Motor neuron (in vitro differentiated cells): ENCODE data around the gene MARCHF10. TPM values are rescaled to one million over a fixed set of nuclear protein-coding genes. Genes with fewer than 3 reads are reported as not detected.

Experiments
- ATAC-seq, 8 experiments: fragments of 200-7000 bp; cut with Tn5 transposase; replicated peaks in 6 of 8; 2 replicates each; pipeline ENCODE4 v1.8.0; 2021; ENCODE audit warnings: mild to moderate bottlenecking in 8 of 8, moderate library complexity in 8 of 8
- H3K27ac ChIP-seq, 2 donors: fragments of 250-450 bp; sonication (Bioruptor Pico); 2 replicates each; pipeline ENCODE4 v1.9.0; 2021; ENCODE audit warnings: antibody characterized with exemption in 2 of 2, mild to moderate bottlenecking in 2 of 2, moderate library complexity in 1 of 2
- H3K4me1 ChIP-seq, 2 donors: fragments of 250-450 bp; sonication (Bioruptor Pico); replicated peaks in 1 of 2; 2 replicates each; pipeline ENCODE4 v1.6.1; 2021; ENCODE audit warnings: antibody characterized with exemption in 2 of 2, mild to moderate bottlenecking in 2 of 2, moderate library complexity in 1 of 2
- H3K4me3 ChIP-seq, 5 donors: fragments of 250-450 bp; sonication (Bioruptor Pico); 2 replicates each; pipeline ENCODE4 v1.9.0; 2021; ENCODE audit warnings: antibody characterized with exemption in 5 of 5, mild to moderate bottlenecking in 5 of 5, moderate library complexity in 4 of 5
- WGBS, 10 experiments: fragments of 450-650 bp; shearing (Covaris generic); methylation state at CpG; one replicate each; pipeline ENCODE4 v1.0.0; 2022; 5-methylcytosine and 5-hydroxymethylcytosine counted together
- in situ Hi-C, 9 experiments: fragments of 400-800 bp; cut with MboI; loops; one replicate each; pipeline ENCODE4 v1.15.0; 2021; ENCODE audit warnings: low sequenced_read_pairs in 9 of 9, low pct_unique_long_range_greater_than_20kb in 2 of 9; ENCODE audit not compliant: unreplicated experiment in 9 of 9
- total RNA-seq, 8 experiments: library from RNA; unstranded; fragments of 300-600 nt; gene quantifications; 2 replicates each; pipeline versions ENCODE4 v1.2.3 to v1.2.4, GENCODE V29; 2022

MARCHF10 gene
- total RNA-seq, 8 experiments from 2014 or later = 0.20 to 2.2 (median 0.71) TPM; not detected in 1

DNA sequence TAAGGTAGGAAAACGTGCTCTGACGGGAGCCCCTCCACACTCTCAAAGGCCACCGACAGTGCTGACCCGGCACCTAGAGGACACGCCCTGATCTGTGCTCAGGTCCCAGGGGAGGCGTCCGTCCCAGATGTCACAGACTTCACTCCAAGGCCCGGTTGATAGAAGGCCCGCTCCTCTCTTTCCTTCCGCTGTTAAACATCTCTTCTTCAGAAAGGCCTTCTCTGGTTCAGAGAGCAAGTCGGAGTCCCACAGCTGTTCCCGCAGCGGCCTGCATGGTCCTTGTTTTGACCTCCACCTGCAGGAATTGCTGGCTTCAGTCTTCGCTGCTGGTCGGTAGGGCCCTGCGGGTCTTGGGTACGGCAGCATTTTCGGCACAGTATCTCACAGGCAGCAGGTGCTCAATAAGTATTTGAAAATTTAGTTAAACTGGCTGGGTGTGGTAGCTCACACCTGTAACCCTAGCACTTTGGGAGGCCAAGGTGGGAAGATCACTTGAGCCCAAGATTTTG is 92.2 kb downstream of the MARCHF10 start:
- ATAC-seq = no peak
- peaks cover 22 to 27% of the 10 kb centered on the region in 2 donors for H3K4me1 ChIP-seq
- in situ Hi-C loops = loop anchor here in 5 of 9 experiments (25.0 kb wide), 2 partner anchors 246 to 696 kb away; partner anchors contain the start of gene TANC2 (in 5 of the 5)
- H3K27ac ChIP-seq = no peak overlapping the region
- WGBS, 10 experiments = 90 to 100% (median 97%) methylated on average over 2 to 11 of the region's 18 CpGs; no CpG with 5 or more reads in 2 of the 10 experiments
- no peak overlapping the region for H3K4me3 ChIP-seq

DNA sequence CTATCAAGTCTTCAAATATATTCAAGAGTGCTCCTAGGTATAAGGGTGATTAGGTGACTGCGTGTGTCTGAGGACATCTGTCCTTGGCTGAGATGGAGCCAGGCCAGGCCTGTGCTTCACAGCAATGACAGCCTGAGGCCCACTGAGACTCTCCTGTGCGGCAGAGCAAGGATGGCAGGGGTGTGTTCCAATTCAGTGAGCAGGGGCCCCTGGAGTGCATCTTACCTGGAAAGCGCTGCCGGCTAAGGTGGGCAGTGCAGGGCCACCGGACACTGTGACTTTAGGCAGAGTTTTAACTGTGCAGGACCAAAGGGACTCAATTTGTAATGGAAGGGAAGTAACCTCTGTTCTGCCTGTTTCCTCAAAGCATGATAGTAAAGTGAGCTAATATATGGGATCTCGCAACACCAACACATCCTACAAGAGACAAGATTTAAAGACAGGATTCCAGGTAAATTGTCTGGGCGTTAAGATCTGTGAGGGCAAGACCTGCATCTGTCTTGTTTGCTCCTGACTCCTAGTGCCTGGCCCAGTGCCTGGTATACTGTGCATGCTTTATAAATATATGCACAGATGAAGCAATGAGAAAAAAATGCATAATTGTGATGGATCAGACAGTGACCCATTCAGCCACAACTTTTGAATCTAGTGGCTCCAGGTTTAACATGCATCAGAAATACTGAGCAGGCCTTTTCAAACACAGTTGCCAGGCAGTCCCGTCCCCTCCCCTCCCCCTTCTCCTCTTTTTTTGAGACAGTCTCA is 93.9 kb downstream of the MARCHF10 start:
- Histone ChIP-seq H3K27ac (no peak overlapping the region), H3K4me3 (no peak overlapping the region), H3K4me1 (peaks cover 22 to 27% of the 10 kb centered on the region in 2 donors)
- peak in 3 of 8 experiments; percentile 62 to 78 (median 65) for ATAC-seq
- WGBS, 10 experiments = 70 to 100% (median 91%) methylated on average over 1 to 6 of the region's 8 CpGs; no CpG with 5 or more reads in 4 of the 10 experiments
- in situ Hi-C loops = loop anchor here in 5 of 9 experiments (25.0 kb wide), 2 partner anchors 248 to 698 kb away; partner anchors contain the start of gene TANC2 (in 5 of the 5)

DNA sequence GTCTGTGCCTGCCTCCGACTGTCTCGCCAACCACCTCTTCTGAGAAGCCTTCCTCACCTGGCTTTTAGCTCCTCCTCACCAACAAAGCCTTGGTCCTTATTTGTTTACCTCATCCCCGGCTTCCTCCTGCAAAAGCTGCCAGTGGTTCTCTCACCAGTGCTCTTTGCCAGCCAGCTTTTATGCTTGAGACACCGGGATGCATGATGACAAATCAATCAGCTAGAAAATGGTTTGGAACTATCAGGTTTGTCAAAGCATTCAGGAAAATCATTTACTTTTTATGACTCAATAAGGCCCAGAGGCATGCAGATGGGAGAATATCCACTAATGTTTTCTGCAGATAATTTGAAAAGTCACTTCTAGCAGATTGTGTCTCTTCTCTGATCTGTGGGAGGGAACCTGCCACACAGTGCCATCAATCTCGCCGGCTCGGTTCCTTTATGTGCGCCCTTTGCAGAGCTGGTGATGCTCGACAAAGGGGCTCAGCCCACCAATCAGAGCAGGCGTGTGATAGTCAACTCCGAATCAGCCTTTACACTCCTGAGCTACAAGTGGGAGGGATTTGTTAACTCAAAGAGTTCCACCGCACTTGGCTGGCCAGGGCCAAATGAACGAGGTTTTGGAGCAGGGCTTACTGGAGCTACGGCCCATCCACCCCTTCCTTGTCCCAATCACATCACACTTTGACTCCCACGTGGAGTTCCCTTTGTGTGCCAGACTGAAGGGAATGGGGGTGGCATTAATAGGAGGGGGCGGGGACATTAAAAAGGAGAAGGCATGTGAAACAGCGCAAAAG is 94.8 kb downstream of the MARCHF10 start:
- 13 to 96% (median 28%) methylated on average over 1 to 10 of the region's 17 CpGs; no CpG with 5 or more reads in 2 of the 10 experiments for WGBS, 10 experiments
- peak in 5 of 8 experiments; percentile 93 to 98 (median 98) for ATAC-seq
- H3K27ac ChIP-seq = peak overlapping the region in 1 of 2 donors; percentile 14
- H3K4me1 ChIP-seq = peaks cover 22 to 27% of the 10 kb centered on the region in 2 donors
- H3K4me3 ChIP-seq = no peak overlapping the region
- in situ Hi-C loops = loop anchor here in 5 of 9 experiments (25.0 kb wide), 2 partner anchors 249 to 699 kb away; partner anchors contain the start of gene TANC2 (in 5 of the 5)

DNA sequence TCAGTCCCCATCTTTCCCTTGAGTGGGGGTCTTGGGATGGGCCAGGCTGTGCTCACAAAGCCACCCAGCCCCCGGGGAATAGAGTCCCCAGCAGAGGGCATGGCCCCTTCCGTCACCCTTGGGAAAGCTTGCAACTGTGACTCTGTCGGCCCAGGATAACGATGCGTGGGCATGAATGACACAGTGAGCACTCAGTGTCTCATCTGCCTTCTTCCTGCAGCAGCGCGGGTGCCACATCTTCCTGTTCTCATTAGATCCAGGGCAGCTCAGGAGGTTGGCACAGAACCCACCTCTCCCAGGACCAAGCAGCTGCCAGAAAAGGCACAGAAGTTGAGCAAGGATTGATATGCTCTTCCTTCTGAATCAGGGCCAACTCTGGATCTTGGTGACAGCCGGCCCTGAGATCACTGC is 95.9 kb downstream of the MARCHF10 start:
- WGBS, 10 experiments = 40 to 100% (median 90%) methylated on average over 1 to 3 of the region's 8 CpGs; no CpG with 5 or more reads in 4 of the 10 experiments
- in situ Hi-C loops = loop anchor here in 5 of 9 experiments (25.0 kb wide), 2 partner anchors 250 to 700 kb away; partner anchors contain the start of gene TANC2 (in 5 of the 5)

DNA sequence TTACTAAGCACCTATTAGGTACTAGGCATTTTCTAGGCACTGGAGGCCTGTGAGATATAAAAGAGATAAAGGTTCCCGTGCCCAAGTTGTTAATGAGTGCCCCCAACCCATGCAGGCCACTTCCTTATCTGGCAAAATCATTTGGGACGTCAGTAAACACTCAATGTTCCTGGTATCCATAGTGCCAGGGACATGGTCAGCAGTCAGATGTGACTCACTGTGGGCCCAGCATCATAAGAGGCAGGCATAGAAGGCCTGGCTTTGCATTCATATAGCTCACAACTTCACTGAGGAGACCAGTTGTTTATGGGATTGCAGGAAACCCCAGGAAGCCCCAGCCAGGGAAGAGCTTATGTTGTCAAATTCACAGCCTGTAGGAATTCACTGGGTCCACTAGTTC is 99.5 kb downstream of the MARCHF10 start:
- no peak overlapping the region for H3K27ac ChIP-seq
- in situ Hi-C loops = loop anchor here (10.0 to 25.0 kb wide), 4 partner anchors 254 to 704 kb away; partner anchors contain the start of gene TANC2 (in 8 of the 9)
- H3K4me3 ChIP-seq = no peak overlapping the region
- ATAC-seq = no peak
- H3K4me1 ChIP-seq = peaks cover 36 to 39% of the 10 kb centered on the region in 2 donors
- WGBS, 10 experiments = 0 to 88% (median 55%) methylated on average over 1 to 2 of the region's 2 CpGs; no CpG with 5 or more reads in 4 of the 10 experiments

More for the DNA sequence above, 95.9 kb downstream of the MARCHF10 start:
- no peak for ATAC-seq
- no peak overlapping the region for H3K4me3 ChIP-seq
- peaks cover 22 to 27% of the 10 kb centered on the region in 2 donors for H3K4me1 ChIP-seq
- H3K27ac ChIP-seq = no peak overlapping the region

DNA sequence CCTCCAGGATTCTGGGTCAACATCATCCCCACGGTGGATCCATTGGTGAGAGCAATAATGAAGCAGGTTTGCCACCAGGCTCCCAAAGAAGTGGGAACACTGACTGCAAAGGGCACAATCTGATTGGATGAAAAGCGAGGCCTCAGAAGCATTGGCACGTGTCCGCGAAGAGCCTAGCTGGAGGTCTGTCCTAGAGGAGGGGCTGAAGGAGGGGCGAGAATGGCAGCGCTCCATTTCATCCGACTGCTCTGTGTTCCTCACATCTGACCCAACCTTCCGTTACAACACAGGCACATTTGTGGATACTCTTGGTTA is 100.7 kb downstream of the MARCHF10 start:
- WGBS, 10 experiments = 80 to 96% (median 88%) methylated on average over 1 to 8 of the region's 9 CpGs; no CpG with 5 or more reads in 6 of the 10 experiments
- Histone ChIP-seq H3K27ac (no peak overlapping the region), H3K4me1 (peaks cover 30 to 33% of the 10 kb centered on the region in 2 donors), H3K4me3 (no peak overlapping the region)
- in situ Hi-C loops = loop anchor here (10.0 to 25.0 kb wide), 4 partner anchors 255 to 705 kb away; partner anchors contain the start of gene TANC2 (in 8 of the 9)
- ATAC-seq = no peak

DNA sequence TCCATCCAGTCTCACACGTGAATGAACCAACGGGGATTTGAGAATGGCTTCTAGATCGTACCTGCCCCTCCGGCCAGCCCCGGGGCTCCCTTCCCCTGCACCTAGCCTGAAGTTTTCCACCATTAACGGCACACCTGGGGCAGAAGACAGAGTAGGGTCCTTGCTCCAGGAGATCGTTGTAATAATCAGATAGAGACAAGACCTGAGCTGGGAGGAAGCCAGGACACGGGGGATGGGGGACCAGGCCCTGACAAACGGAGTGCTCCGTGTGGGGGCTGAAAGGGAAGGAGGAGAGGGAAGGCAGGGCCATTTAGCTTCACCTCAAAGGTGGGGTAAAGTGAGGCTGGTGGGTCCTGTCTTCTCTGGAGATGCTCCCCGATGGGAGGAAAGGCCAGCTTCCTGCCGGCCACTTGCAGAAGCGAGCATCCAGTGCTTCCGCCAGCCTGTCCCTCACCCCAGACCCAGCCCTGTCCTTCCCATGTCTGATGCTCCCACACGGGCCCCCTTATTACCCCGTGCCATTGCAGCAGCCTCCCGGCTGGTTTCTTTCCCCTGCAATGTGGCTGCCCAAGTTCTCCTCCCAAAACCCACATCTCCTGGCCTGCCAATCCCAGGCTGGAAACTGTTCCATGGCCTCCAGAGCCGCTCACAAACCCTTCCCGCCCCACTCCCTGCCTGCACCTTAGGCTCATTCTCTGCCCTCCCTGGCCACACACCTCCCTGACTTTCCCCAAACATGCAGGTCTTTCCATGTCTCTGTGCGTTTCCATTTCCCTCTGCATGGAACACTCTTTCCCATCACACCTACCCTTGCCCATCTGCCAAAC is 101.3 kb downstream of the MARCHF10 start:
- Histone ChIP-seq H3K4me3 (no peak overlapping the region), H3K27ac (no peak overlapping the region), H3K4me1 (peaks cover 25 to 28% of the 10 kb centered on the region in 2 donors)
- no peak for ATAC-seq
- in situ Hi-C loops = loop anchor here (10.0 to 25.0 kb wide), 4 partner anchors 255 to 705 kb away; partner anchors contain the start of gene TANC2 (in 8 of the 9)
- WGBS, 10 experiments = 89 to 100% (median 93%) methylated on average over 2 to 8 of the region's 20 CpGs; no CpG with 5 or more reads in 3 of the 10 experiments

DNA sequence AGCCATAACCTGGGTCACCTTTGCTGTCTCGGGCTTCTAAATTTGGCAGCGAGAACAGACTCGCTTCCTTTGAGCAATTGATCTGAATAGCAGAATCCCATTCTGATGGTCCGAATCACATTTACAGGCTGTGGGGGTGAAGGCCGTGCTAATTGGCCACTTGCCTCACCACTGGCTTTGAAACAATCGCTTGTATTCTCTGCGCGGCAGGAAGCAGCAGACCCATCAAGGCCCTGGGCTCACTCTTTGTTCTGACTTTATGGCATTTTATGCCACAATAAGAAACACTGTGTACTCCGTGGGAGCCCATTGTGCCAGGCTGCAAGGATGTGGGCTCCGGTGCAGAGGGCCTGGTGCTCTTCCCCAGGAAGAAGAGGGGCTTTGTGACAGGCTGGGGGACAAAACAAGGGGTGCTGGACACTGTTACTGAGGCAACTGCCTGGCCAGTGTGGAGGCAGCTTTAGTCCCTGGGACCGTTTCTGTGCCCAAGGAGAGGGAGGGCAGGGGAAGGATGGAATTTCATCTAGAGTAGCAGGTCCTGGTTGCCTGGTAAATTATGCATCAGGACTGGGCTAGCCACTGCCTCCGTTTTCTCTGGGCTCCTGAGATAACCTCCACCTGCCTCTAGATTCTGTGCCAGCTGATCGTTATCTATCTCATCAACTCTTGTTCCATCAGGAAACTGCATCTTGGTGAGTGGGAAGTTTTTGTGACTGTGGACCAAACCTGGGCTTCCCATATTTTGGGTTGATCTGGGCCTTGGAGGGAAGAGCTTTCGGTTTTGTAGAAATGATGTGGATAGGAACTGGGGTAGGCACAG is 102.1 kb downstream of the MARCHF10 start:
- WGBS, 10 experiments = 13 to 92% (median 60%) methylated on average over 1 to 9 of the region's 14 CpGs; no CpG with 5 or more reads in 3 of the 10 experiments
- H3K4me1 ChIP-seq = peaks cover 21% of the 10 kb centered on the region in 2 donors
- in situ Hi-C loops = loop anchor here (10.0 to 25.0 kb wide), 4 partner anchors 256 to 706 kb away; partner anchors contain the start of gene TANC2 (in 8 of the 9)
- H3K27ac ChIP-seq = peak overlapping the region in 1 of 2 donors; percentile 7
- peak overlapping the region; percentile 4 to 97 (median 67) for H3K4me3 ChIP-seq
- peak in 3 of 8 experiments; percentile 3 to 15 (median 5) for ATAC-seq

DNA sequence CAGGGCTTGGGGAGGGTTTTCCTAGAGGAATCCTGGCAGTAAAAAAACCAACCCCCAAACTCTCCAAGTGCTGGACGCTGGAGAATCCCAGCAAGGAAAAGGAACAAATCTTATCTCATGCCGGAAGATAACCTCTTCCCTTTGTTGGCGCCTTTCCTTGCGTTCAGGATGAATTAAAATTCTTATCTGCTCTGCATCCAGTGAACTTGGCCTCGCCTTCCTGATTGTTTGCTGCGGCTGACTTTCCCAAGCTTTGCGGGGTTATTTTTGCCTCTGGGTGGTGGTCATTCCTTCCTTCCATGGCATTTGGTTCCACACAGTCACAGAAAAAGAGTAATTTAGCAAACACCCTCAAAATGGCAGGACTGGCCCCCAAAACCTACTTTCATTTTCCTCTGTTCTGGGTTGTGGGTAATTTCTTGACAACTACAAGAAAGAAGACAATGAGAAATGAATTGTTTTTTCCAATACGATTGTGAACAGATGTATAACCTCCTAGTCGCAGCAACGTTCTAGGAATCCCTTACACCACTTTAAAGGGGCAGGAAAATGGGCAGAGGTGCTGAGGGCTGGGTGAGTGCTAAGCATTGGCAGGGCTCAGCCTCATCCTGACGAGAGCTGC is 102.8 kb downstream of the MARCHF10 start:
- peak overlapping the region; percentile 51 to 97 (median 67) for H3K4me3 ChIP-seq

DNA sequence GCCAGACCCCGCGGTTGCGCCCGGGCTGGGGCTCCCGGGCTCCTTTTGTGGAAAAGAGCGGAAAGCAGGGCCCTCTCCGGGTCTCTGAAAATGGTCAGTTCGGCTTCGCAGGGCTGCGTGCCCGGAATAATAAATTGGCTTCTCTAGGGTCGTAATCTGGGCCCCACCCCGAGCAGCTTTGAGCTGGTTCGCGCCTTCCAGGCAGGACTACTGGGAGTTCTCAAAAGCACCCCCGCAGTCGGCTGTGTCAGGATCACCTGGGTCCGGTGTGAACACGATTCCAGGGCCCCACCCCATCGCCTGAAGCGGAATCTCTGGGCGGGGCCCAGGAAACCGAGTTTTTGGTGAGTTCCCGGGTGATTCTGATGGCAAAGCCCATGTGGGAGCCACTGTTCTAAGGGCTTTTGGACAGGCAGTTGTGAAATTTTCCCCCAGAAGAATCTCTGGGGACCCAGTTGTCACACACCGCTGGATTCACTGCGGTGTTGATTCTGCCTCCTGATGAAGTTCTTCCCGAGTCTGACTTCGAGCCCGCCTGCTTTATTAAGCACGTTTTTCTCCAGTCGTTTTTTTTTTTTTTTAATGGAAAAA is 103.6 kb downstream of the MARCHF10 start:
- H3K27ac ChIP-seq = peak overlapping the region; percentile 53 to 79

More for the DNA sequence above, 102.8 kb downstream of the MARCHF10 start:
- H3K4me1 ChIP-seq = peaks cover 21% of the 10 kb centered on the region in 2 donors
- ATAC-seq = no peak
- WGBS, 10 experiments = 0 to 92% (median 33%) methylated on average over 1 to 10 of the region's 11 CpGs; no CpG with 5 or more reads in 1 of the 10 experiments
- no peak overlapping the region for H3K27ac ChIP-seq
- in situ Hi-C loops = loop anchor here (10.0 to 25.0 kb wide), 4 partner anchors 257 to 707 kb away; partner anchors contain the start of gene TANC2 (in 8 of the 9)

More for the DNA sequence above, 103.6 kb downstream of the MARCHF10 start:
- Histone ChIP-seq H3K4me3 (peak overlapping the region; percentile 51 to 97 (median 67)), H3K4me1 (peaks cover 21% of the 10 kb centered on the region in 2 donors)
- WGBS, 10 experiments = 0 to 15% (median 4%) methylated on average over 1 to 21 of the region's 31 CpGs; no CpG with 5 or more reads in 4 of the 10 experiments
- in situ Hi-C loops = loop anchor here (10.0 to 25.0 kb wide), 4 partner anchors 258 to 708 kb away; partner anchors contain the start of gene TANC2 (in 8 of the 9)
- ATAC-seq = peak; percentile 25 to 63 (median 56)
